GM23338 (cell line): ENCODE data around the gene CADPS.

Source experiments
- POLR2AphosphoS5 ChIP-seq: IDR thresholded peaks from 2 replicates; pipeline ENCODE4 v1.6.1; 2016; ENCODE audit warnings: antibody characterized with exemption, low read depth
- TF ChIP-seq, protein P1 (sequence below), 2 experiments: fragments of 200-600 bp in 1 of 2; sonication (generic) in 1 of 2; conservative IDR thresholded peaks; 2 replicates each; pipeline versions ENCODE4 v1.5.1 to v1.6.1; 2016 to 2017; ENCODE audit warnings: antibody characterized with exemption in 2 of 2, low read depth in 2 of 2, mild to moderate bottlenecking in 2 of 2, moderate library complexity in 1 of 2

DNA sequence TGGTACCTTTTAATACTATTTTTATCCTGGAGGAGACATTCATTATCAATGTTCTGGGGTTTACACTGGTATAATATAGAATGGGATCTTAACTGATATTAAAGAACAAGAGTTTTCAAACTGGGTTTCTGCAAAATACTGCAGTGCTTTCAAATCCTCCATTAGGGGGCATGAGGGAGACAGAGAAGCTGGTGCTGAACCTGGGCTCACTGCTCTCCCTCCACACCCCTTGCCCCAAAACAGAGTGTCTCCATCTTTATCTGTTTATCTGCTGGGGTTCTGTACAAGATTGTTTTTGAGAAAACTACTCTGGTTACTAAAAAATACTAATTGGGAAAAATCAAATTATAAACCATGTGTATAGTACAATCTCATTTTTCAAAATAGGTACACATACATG, 41.7 kb downstream of the CADPS start:
- TF ChIP-seq, protein P1, sequence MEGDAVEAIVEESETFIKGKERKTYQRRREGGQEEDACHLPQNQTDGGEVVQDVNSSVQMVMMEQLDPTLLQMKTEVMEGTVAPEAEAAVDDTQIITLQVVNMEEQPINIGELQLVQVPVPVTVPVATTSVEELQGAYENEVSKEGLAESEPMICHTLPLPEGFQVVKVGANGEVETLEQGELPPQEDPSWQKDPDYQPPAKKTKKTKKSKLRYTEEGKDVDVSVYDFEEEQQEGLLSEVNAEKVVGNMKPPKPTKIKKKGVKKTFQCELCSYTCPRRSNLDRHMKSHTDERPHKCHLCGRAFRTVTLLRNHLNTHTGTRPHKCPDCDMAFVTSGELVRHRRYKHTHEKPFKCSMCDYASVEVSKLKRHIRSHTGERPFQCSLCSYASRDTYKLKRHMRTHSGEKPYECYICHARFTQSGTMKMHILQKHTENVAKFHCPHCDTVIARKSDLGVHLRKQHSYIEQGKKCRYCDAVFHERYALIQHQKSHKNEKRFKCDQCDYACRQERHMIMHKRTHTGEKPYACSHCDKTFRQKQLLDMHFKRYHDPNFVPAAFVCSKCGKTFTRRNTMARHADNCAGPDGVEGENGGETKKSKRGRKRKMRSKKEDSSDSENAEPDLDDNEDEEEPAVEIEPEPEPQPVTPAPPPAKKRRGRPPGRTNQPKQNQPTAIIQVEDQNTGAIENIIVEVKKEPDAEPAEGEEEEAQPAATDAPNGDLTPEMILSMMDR (conservative IDR thresholded peaks at IDR 0.05; ENCODE audit: low read depth in 2 of 2) = peak; percentile 73 to 77
- TF ChIP-seq POLR2AphosphoS5 = no peak
